Omental fat pad (tissue), 4 donors: ENCODE data around the gene SF3B2. TPM values are rescaled to one million over a fixed set of nuclear protein-coding genes. Genes with fewer than 3 reads are reported as not detected.

Source experiments
- total RNA-seq, 4 donors: library from RNA; depleted of rRNA; stranded (reverse); fragments of >200 nt; gene quantifications; one replicate each; pipeline ENCODE4 v1.1.0, GENCODE V29; 2016

Gene SF3B2
- total RNA-seq, 4 donors from 2014 or later = 98.9 to 173 (median 140) TPM

Other genes starting within 250 kb of the SF3B2 start
- 1 to 10 TPM in 2 of 4 donors, under 1 TPM in 2; 0.79 to 1.6 (median 1.1) TPM for gene SNX32, start 218.4 kb upstream of the SF3B2 start, total RNA-seq
- 100 to 1,000 TPM; 485 to 798 (median 586) TPM for gene CFL1, start 194.2 kb upstream of the SF3B2 start, total RNA-seq
- 10 to 100 TPM; 25.9 to 60.8 (median 28.8) TPM for gene MUS81, start 191.9 kb upstream of the SF3B2 start, total RNA-seq
- 10 to 100 TPM; 39.4 to 81.8 (median 66.1) TPM for gene EFEMP2, start 179.6 kb upstream of the SF3B2 start, total RNA-seq
- 1 to 10 TPM; 1.6 to 3.9 (median 2.8) TPM for gene CTSW, start 172.5 kb upstream of the SF3B2 start, total RNA-seq
- gene FIBP, start 163.9 kb upstream of the SF3B2 start, total RNA-seq = 10 to 100 TPM; 48.8 to 66.4 (median 54.6) TPM
- 10 to 100 TPM; 40.2 to 85.9 (median 59.4) TPM for gene CCDC85B, start 161.7 kb upstream of the SF3B2 start, total RNA-seq
- gene FOSL1, start 152.0 kb upstream of the SF3B2 start, total RNA-seq = 100 to 1,000 TPM in 2 of 4 donors, 10 to 100 TPM in 1, 1 to 10 TPM in 1; 2.8 to 223 (median 57.0) TPM
- gene C11orf68, start 133.3 kb upstream of the SF3B2 start, total RNA-seq = 10 to 100 TPM; 14.0 to 18.8 (median 17.5) TPM
- 10 to 100 TPM; 53.0 to 88.6 (median 72.5) TPM for gene DRAP1, start 132.9 kb upstream of the SF3B2 start, total RNA-seq
- under 1 TPM in 1 of 4 donors, not detected in 3; 0.24 TPM for gene TSGA10IP, start 106.9 kb upstream of the SF3B2 start, total RNA-seq
- 10 to 100 TPM; 22.5 to 62.4 (median 47.1) TPM for gene SART1, start 90.6 kb upstream of the SF3B2 start, total RNA-seq
- gene EIF1AD, start 50.2 kb upstream of the SF3B2 start, total RNA-seq = 10 to 100 TPM; 24.6 to 58.2 (median 28.8) TPM
- 10 to 100 TPM; 24.6 to 40.8 (median 33.0) TPM for gene BANF1, start 49.9 kb upstream of the SF3B2 start, total RNA-seq
- 1 to 10 TPM in 2 of 4 donors, not detected in 2; 1.6 to 6.2 TPM for gene CST6, start 40.4 kb upstream of the SF3B2 start, total RNA-seq
- gene CATSPER1, start 25.9 kb upstream of the SF3B2 start, total RNA-seq = under 1 TPM in 2 of 4 donors, not detected in 2; 0.24 to 0.69 TPM
- 1 to 10 TPM in 1 of 4 donors, under 1 TPM in 1, not detected in 2; 0.19 to 1.2 TPM for gene GAL3ST3, start 3.2 kb upstream of the SF3B2 start, total RNA-seq
- 10 to 100 TPM; 24.5 to 41.1 (median 38.0) TPM for gene PACS1, start 17.9 kb downstream of the SF3B2 start, total RNA-seq
- gene KLC2, start 205.3 kb downstream of the SF3B2 start, total RNA-seq = 10 to 100 TPM in 2 of 4 donors, 1 to 10 TPM in 2; 9.5 to 15.9 (median 11.9) TPM
- 100 to 1,000 TPM in 1 of 4 donors, 10 to 100 TPM in 3; 74.0 to 107 (median 87.1) TPM for gene RAB1B, start 216.3 kb downstream of the SF3B2 start, total RNA-seq
- gene CNIH2, start 225.8 kb downstream of the SF3B2 start, total RNA-seq = not detected
- gene YIF1A, start 236.8 kb downstream of the SF3B2 start, total RNA-seq = 100 to 1,000 TPM in 1 of 4 donors, 10 to 100 TPM in 3; 57.1 to 116 (median 63.4) TPM
- 10 to 100 TPM in 1 of 4 donors, 1 to 10 TPM in 2, not detected in 1; 1.6 to 14.8 (median 9.1) TPM for gene TMEM151A, start 239.5 kb downstream of the SF3B2 start, total RNA-seq